ENCODE data around the gene VARS2. TPM values are rescaled to one million over a fixed set of nuclear protein-coding genes. Genes with fewer than 3 reads are reported as not detected.

The VARS2 gene
- polyA plus RNA-seq, 1 experiment, result 10.3 TPM

GRCh38 chr6:30882759-30883684 lies 31.0 kb upstream of the VARS2 start:
- no peak for DNase-seq (ENCODE audit: low read depth, low spot score)
- TF ChIP-seq CTCF (IDR thresholded peaks at IDR 0.05; ENCODE audit: low read depth, low read length), result no peak
- H3K27me3 ChIP-seq (ENCODE audit: control insufficient read depth, insufficient read depth, low read length), result no peaks in the 10 kb centered on the region
- ChIA-PET POLR2A (interaction anchor here (0.8 to 2.6 kb wide), 4 partner anchors 21 to 139 kb away, joined by 3 to 12 read pairs (median 4); partner anchors contain the start of gene IER3), CTCF (interaction anchor here (1.0 to 3.6 kb wide), 9 partner anchors 31 to 204 kb away, joined by 4 to 19 read pairs (median 6); partner anchors contain the start of gene VARS2)
- H3K9me3 ChIP-seq (ENCODE audit: control insufficient read depth, insufficient read depth, low read length), result no peaks in the 10 kb centered on the region; the same call in 1 of the 2 replicates
- H3K27ac ChIP-seq (ENCODE audit: low read depth, low read length), result peak overlapping the region; percentile 39
- no peak overlapping the region for H3K4me3 ChIP-seq (ENCODE audit: low read depth, low read length)

GRCh38 chr6:30883685-30884520 lies 30.1 kb upstream of the VARS2 start, which contains the start of gene DDR1:
TSS of gene DDR1 (plus strand) at chr6:30884519. CDS start at chr6:30888730, 4,211 bp downstream.
- TF ChIP-seq CTCF (IDR thresholded peaks at IDR 0.05; ENCODE audit: low read depth, low read length), result no peak
- Histone ChIP-seq H3K4me3 (ENCODE audit: low read depth, low read length) (peak within 1 kb of the TSS; percentile 83), H3K27ac (ENCODE audit: low read depth, low read length) (no peak within 1 kb of the TSS), H3K27me3 (ENCODE audit: control insufficient read depth, insufficient read depth, low read length) (no peaks in the 10 kb centered on the region), H3K9me3 (ENCODE audit: control insufficient read depth, insufficient read depth, low read length) (no peaks in the 10 kb centered on the region; the same call in 1 of the 2 replicates)
- ChIA-PET CTCF (interaction anchor here (0.5 to 3.6 kb wide), 4 partner anchors 55 to 205 kb away, joined by 3 to 19 read pairs (median 4); no protein-coding TSS in a partner anchor), POLR2A (interaction anchor here (0.6 to 2.6 kb wide), 5 partner anchors 29 to 516 kb away, joined by 3 to 13 read pairs (median 9); partner anchors contain the start of gene IER3)
- no peak for DNase-seq (ENCODE audit: low read depth, low spot score)

GRCh38 chr6:30884521-30885480 lies 29.2 kb upstream of the VARS2 start:
- no peak for DNase-seq (ENCODE audit: low read depth, low spot score)
- no peaks in the 10 kb centered on the region for H3K27me3 ChIP-seq (ENCODE audit: control insufficient read depth, insufficient read depth, low read length)
- ChIA-PET POLR2A (interaction anchor here (0.6 to 2.6 kb wide), 5 partner anchors 57 to 306 kb away, joined by 3 to 13 read pairs (median 9); partner anchors contain the start of gene IER3), CTCF (interaction anchor here (1.4 to 3.6 kb wide), 3 partner anchors 56 to 203 kb away, joined by 3 to 19 read pairs (median 3); no protein-coding TSS in a partner anchor)
- TF ChIP-seq CTCF (IDR thresholded peaks at IDR 0.05; ENCODE audit: low read depth, low read length), result no peak
- H3K4me3 ChIP-seq (ENCODE audit: low read depth, low read length), result peak overlapping the region; percentile 83
- H3K27ac ChIP-seq (ENCODE audit: low read depth, low read length), result no peak overlapping the region
- no peaks in the 10 kb centered on the region; the same call in 1 of the 2 replicates for H3K9me3 ChIP-seq (ENCODE audit: control insufficient read depth, insufficient read depth, low read length)

- Histone ChIP-seq H3K4me3 (ENCODE audit: low read depth, low read length) (peak overlapping the region; percentile 83), H3K9me3 (ENCODE audit: control insufficient read depth, insufficient read depth, low read length) (no peaks in the 10 kb centered on the region; the same call in 1 of the 2 replicates), H3K27me3 (ENCODE audit: control insufficient read depth, insufficient read depth, low read length) (no peaks in the 10 kb centered on the region), H3K27ac (ENCODE audit: low read depth, low read length) (peak overlapping the region; percentile 57)
- ChIA-PET CTCF (interaction anchor here (0.8 to 1.7 kb wide), 3 partner anchors 194 to 202 kb away, joined by 3 read pairs; no protein-coding TSS in a partner anchor), POLR2A (interaction anchor here (1.0 to 2.6 kb wide), 3 partner anchors 57 to 141 kb away, joined by 3 to 12 read pairs (median 5); partner anchors contain the start of gene IER3)
- no peak for TF ChIP-seq CTCF (IDR thresholded peaks at IDR 0.05; ENCODE audit: low read depth, low read length)
- DNase-seq (ENCODE audit: low read depth, low spot score), result no peak
Observed at GRCh38 chr6:30885481-30885998, 28.5 kb upstream of the VARS2 start.

All from AG04450 (cell line).